Raji (cell line): Measurements from ENCODE around the gene GLT6D1.

Experiments used
- POLR2A ChIP-seq: IDR thresholded peaks from 2 replicates; pipeline ENCODE4 v1.6.1; 2011; ENCODE audit warnings: low read depth, low read length, control low read depth; ENCODE audit not compliant: insufficient read depth

Gene GLT6D1

GRCh38 chr9:135616619-135617537, 22.5 kb downstream of the GLT6D1 start:
- TF ChIP-seq POLR2A: no peak

GRCh38 chr9:135615666-135616618, 23.4 kb downstream of the GLT6D1 start:
- TF ChIP-seq POLR2A: no peak

GRCh38 chr9:135614821-135615665, 24.3 kb downstream of the GLT6D1 start:
- no peak for TF ChIP-seq POLR2A

- TF ChIP-seq POLR2A: no peak
Measured at GRCh38 chr9:135613946-135614805, 25.2 kb downstream of the GLT6D1 start.

- no peak for TF ChIP-seq POLR2A
Measured at GRCh38 chr9:135612981-135613910, 26.1 kb downstream of the GLT6D1 start.

- TF ChIP-seq POLR2A: no peak
Measured at GRCh38 chr9:135612437-135612836, 26.9 kb downstream of the GLT6D1 start.

GRCh38 chr9:135611875-135612209, 27.5 kb downstream of the GLT6D1 start:
- no peak for TF ChIP-seq POLR2A

- no peak for TF ChIP-seq POLR2A
Measured at GRCh38 chr9:135611142-135611874, 28.0 kb downstream of the GLT6D1 start.

- TF ChIP-seq POLR2A: no peak
Measured at GRCh38 chr9:135610290-135611141, 28.8 kb downstream of the GLT6D1 start.

GRCh38 chr9:135609366-135609955, 29.9 kb downstream of the GLT6D1 start:
- TF ChIP-seq POLR2A: no peak

GRCh38 chr9:135608999-135609317, 30.4 kb downstream of the GLT6D1 start:
- TF ChIP-seq POLR2A: no peak
